ENCODE results near the gene MACIR. TPM values are rescaled to one million over a fixed set of nuclear protein-coding genes. Genes with fewer than 3 reads are reported as not detected.

The MACIR gene
- total RNA-seq, result 8.4 and 9.0 TPM in 2 replicates

GRCh38 chr5:103258368-103258956 lies at the start of gene MACIR:
MACIR (plus strand) TSS chr5:103258763; CDS start chr5:103275920, 17,157 bp downstream.
- Histone ChIP-seq H3K27me3 (ENCODE audit: control insufficient read depth, insufficient read depth, low read length) (no peaks in the 10 kb centered on the region), H3K4me3 (ENCODE audit: low read depth, low read length) (peak within 1 kb of the TSS; percentile 89), H3K36me3 (ENCODE audit: control insufficient read depth, insufficient read depth, low read length) (no peaks in the 10 kb centered on the region)
- no peak for TF ChIP-seq CTCF (IDR thresholded peaks at IDR 0.05; ENCODE audit: insufficient read depth, low read length, poor library complexity, severe bottlenecking)
- DNase-seq (ENCODE audit: low read depth), result peak; percentile 91

- H3K36me3 ChIP-seq (ENCODE audit: control insufficient read depth, insufficient read depth, low read length), result no peaks in the 10 kb centered on the region
These were observed 49.5 kb upstream of the MACIR start for GRCh38 chr5:103209065-103209464.

GRCh38 chr5:103210952-103211351 lies 47.6 kb upstream of the MACIR start:
- DNase-seq (ENCODE audit: low read depth), result no peak
- no peak for TF ChIP-seq CTCF (IDR thresholded peaks at IDR 0.05; ENCODE audit: insufficient read depth, low read length, poor library complexity, severe bottlenecking)
- no peaks in the 10 kb centered on the region for H3K27me3 ChIP-seq (ENCODE audit: control insufficient read depth, insufficient read depth, low read length)
- H3K36me3 ChIP-seq (ENCODE audit: control insufficient read depth, insufficient read depth, low read length), result no peaks in the 10 kb centered on the region
- H3K4me3 ChIP-seq (ENCODE audit: low read depth, low read length), result no peak overlapping the region

More at GRCh38 chr5:103209065-103209464, 49.5 kb upstream of the MACIR start:
- Histone ChIP-seq H3K4me3 (ENCODE audit: low read depth, low read length) (no peak overlapping the region), H3K27me3 (ENCODE audit: control insufficient read depth, insufficient read depth, low read length) (no peaks in the 10 kb centered on the region)
- no peak for DNase-seq (ENCODE audit: low read depth)
- TF ChIP-seq CTCF (IDR thresholded peaks at IDR 0.05; ENCODE audit: insufficient read depth, low read length, poor library complexity, severe bottlenecking), result no peak

GRCh38 chr5:103211576-103212561 lies 46.7 kb upstream of the MACIR start:
- Histone ChIP-seq H3K4me3 (ENCODE audit: low read depth, low read length) (no peak overlapping the region), H3K36me3 (ENCODE audit: control insufficient read depth, insufficient read depth, low read length) (no peaks in the 10 kb centered on the region), H3K27me3 (ENCODE audit: control insufficient read depth, insufficient read depth, low read length) (no peaks in the 10 kb centered on the region)
- no peak for DNase-seq (ENCODE audit: low read depth)
- no peak for TF ChIP-seq CTCF (IDR thresholded peaks at IDR 0.05; ENCODE audit: insufficient read depth, low read length, poor library complexity, severe bottlenecking)

GRCh38 chr5:103216137-103216536 lies 42.4 kb upstream of the MACIR start:
- H3K4me3 ChIP-seq (ENCODE audit: low read depth, low read length), result no peak overlapping the region
- H3K36me3 ChIP-seq (ENCODE audit: control insufficient read depth, insufficient read depth, low read length), result no peaks in the 10 kb centered on the region
- H3K27me3 ChIP-seq (ENCODE audit: control insufficient read depth, insufficient read depth, low read length), result no peaks in the 10 kb centered on the region
- TF ChIP-seq CTCF (IDR thresholded peaks at IDR 0.05; ENCODE audit: insufficient read depth, low read length, poor library complexity, severe bottlenecking), result no peak
- DNase-seq (ENCODE audit: low read depth), result no peak

Data from kidney epithelial cell (primary cell).